ENCODE results near the gene KLHL29.

KLHL29 gene

GRCh38 chr2:23478933-23479683 lies 94.1 kb downstream of the KLHL29 start:
- no peak for DNase-seq

- DNase-seq = no peak
These were observed 96.2 kb downstream of the KLHL29 start for GRCh38 chr2:23480957-23481797.

DNA sequence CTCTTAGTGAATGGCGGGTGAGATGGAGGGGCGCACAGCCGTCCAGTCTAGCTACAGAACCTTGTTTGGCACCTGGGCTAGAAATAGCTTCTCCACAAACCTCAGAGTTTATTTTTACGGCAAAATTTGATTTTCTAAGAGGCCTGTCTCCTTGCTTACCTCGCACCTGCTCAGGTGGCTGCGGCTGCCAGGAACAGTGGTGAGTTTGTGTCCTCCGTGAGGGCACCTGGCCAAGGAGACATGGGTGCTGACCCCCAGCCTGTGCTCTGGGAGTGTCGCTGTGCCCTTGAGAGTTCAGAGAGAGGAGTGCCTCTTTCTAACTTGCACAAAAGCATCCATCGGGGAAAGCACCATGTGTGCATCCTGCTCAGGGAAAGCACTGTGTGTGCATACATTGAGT lies 97.2 kb downstream of the KLHL29 start:
- DNase-seq = no peak

- DNase-seq = no peak
These were observed 97.6 kb downstream of the KLHL29 start for GRCh38 chr2:23482607-23483006.

DNA sequence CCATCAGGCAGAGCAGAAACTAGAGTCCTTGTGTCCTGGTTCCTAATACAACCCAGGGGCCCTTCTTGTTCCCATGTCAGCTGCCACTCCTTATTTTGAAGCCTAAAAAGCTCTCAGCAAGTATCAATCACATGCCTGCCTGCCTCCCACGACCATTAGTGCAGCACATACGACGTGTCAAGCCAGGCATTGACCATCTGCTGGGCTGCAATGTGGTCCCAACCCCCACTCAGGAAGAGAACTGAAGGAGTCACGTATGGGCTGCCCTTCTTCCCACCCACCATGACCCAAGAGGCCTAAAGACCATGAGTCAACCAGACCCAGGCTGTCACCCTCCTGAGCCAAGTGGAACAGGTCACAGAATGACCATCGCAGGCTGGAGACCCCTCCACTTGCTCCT lies 98.8 kb downstream of the KLHL29 start:
- DNase-seq = no peak

GRCh38 chr2:23484275-23484674 lies 99.3 kb downstream of the KLHL29 start:
- DNase-seq = no peak

DNA sequence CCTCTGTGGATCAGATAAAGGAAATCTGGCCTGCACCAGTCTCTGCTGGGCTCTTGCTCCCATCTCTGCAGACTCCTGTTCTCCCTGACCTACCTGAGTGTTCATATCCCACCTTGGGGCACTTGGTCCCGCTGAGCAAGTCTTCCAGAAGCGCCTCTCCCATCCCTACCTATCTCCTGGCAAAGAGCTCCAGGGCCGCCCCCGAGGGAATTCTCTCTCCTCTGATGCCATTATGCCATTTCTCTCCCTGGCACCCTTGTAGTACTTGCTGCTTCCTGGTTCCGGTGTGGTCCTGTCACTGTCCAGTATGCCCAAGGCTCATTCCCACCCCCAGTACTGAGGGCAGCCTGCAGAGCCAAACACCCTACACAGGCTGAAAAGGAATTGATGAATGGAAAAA lies 99.8 kb downstream of the KLHL29 start:
- no peak for DNase-seq

DNA sequence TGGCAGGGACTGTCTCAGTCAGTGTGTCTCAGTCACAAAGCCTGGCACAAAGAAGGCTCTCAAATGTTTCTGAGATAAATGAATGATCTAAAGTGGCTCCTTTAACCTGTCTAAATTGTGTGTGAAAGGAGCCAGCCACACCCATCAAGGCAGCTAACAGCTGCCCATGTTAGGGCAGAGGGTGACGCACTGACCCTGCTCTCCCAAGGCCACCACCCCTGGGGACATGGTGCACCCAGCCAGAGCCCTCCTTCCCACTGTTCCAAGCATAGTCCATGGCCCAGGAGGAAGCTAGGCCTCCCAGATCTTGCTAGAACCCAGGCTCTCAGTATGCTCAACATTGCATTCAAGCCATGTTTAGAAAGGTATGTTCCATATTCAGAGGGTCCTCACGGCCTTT lies 100.3 kb downstream of the KLHL29 start:
- no peak for DNase-seq

GRCh38 chr2:23485841-23486683 lies 101.1 kb downstream of the KLHL29 start:
- DNase-seq = no peak

DNA sequence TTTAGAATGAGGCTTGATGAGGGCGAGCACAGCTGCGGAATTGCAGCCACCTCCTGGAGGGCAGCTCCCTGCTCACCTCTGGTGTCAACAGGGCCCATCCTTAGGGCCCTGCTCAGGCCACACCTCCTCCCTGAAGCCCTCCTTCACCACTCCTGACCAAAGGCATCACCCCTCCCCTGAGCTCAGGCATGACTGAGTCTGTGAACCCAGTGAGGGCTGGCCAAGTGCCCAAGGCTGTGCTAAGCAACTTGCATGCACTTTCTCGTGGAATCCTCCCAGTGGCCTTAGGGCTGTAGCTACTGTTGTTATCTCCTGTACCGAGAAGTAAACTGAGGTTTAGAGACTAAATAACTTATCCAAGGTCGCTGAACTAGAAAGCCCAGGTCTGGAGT lies 101.7 kb downstream of the KLHL29 start:
- DNase-seq = no peak

DNA sequence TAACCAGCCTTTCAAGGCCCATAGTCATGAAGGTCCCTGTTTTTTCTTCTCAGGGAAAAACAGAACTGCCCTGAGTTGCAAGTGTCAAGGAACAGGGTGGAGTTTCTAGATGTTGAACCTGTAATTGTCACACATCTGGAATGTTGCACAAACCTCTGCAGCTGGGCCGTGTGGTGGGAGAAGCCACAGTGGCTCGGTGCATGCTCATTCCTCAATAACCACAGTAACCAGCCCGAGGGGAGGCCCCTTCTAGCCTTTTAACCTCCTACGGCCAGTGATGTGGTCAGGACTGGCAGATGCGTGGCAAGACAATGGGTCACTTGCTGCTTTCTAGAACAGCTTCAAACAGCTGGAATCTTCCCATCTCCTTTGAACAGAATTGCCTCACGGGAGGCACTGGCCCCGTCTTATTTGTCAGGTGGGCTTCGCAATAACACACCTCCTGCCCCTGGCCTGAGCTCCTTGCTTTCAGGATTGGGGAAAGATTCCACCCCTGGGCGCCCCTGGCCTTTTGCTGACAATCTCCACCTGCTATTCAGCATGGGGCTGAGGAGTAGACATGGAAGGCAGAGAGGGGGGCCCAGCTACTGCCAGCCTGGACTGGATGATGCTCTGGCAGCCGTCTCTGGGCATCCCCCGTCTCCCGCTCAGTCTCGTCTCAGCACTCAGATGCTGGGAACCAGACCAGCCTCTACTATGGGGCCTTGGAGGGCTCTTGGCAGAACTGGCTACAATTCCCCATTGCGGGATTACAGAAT lies 102.9 kb downstream of the KLHL29 start:
- DNase-seq = no peak

DNA sequence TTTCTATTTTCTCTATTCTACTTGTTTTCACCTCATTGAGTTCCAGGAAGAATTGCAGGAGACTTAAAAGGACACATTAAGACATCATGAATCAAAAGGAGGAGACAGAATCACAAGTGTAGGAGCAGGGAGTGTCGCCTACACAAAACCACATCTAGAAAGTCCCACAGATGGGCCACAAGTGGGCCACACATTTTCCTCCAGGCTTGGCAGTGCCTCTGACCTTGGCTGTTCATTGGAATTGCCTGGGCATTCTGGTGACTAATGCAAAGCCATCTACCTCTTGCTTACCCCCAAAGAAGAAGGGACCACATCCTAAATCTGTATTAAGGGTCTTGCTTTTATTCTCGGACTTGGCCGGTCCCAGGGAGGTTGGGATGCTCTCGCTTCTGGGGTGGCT lies 103.6 kb downstream of the KLHL29 start:
- no peak for DNase-seq

DNA sequence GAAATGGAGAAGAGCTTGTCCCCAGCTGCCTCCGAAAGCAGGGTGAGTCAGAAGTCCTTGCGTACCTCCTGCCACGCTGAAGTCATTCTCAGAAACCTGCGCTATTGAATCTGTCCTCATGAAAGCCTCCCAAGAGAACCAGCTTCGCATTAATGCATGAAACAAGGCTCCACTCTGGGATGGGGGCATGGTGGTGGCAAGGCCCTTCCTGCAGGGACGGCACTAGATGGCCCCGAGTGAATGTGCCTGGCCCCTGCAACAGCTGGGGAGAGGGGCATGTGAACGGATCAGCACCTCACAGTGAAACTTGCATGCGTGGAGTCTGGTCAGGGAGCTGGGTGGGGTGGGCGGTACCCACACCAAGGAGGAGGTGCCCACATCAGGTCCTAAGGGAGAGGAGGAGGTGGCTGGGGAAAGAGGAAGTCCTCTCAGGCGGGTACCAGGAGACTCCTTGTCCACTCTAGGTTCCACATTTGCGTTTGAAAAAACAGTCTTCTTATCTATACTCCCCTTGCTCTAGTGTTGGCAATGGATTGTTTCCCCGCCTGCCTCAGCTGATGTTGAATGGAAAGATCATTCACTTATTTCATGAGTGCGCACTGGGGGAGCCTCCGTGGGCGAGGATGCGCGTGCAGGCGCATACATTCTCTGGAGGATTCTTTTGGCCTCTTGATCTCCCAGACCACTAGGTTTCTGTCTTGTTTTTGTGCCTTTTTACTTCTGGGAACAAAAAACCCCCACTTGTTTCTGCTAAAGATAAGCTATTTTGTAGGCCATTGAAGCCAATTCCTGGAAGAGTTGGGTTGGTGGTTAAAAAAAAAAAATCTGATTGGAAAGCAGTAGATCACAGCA lies 104.7 kb downstream of the KLHL29 start:
- no peak for DNase-seq

- DNase-seq = no peak
These were observed 106.8 kb downstream of the KLHL29 start for GRCh38 chr2:23491591-23492336.

DNA sequence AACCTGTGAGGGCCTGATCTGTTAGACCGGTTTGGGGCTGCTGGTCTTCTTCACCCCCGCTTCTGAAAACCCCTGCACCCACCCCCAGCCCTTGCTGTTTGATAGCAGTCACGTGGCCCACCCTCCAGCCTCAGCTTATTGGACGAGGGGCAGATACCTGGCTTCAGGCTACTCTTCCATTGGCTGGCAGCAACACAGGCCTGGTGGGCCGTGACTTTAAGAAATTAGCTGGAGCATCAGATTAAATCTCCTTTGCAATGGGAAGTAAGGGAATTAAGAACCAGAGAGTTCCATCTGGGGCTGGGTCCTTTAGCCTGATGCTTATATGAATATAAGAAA lies 107.3 kb downstream of the KLHL29 start:
- no peak for DNase-seq

- DNase-seq = no peak
These were observed 107.9 kb downstream of the KLHL29 start for GRCh38 chr2:23492921-23493320.

GRCh38 chr2:23493846-23494245 lies 108.9 kb downstream of the KLHL29 start:
- DNase-seq = no peak

- no peak for DNase-seq
These were observed 109.3 kb downstream of the KLHL29 start for GRCh38 chr2:23494286-23494685.

DNA sequence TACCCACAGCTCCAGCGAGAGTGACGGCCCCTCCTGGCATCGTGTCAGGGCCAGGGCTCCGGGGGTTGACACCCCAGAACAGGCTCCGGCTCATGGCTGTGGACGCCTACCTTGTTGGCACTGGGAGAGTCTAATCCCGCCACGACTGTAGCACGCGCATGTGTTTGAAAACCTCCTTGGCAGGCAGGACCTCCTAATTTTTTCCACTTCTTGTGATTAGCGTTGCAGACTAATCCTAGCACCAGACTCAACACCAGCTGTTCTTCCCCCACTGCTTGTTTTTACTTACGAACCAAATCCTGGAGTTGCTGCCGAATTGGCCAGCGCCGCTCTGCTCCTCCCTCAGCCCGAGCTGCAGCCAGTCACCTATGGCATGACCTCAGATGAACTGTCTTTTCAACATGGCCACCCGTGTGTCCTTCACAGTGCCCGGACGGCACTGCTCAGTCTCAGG lies 110.7 kb downstream of the KLHL29 start:
- DNase-seq = no peak

GRCh38 chr2:23496456-23496855 lies 111.5 kb downstream of the KLHL29 start:
- no peak for DNase-seq

DNA sequence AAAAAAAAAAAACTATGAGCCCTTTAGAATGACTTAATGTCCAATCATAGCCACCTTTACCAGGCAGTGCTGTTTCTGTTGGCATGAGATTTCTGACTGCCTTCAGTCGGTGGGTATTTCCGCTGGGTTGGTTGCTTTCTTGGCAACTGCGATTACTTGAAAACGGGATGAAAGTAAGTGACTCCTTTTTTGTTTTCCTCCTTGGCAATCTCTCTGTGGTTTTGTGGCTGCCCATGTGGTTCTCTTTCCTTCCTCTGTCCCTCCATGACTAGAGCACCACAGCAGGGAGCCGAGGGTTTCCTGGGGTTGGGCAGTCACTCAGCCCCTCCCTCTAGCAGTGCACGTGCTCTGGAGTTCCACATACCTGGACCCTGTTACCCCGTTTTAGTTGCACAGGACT lies 112.1 kb downstream of the KLHL29 start:
- no peak for DNase-seq
